SK-N-SH treated with all-trans-retinoic acid at 6 μM for 48 hours (cell line): Measurements from ENCODE around the gene MYH11.

Experiments
- ATAC-seq: fragments of 200-7000 bp; cut with Tn5 transposase; 3 replicates; pipeline ENCODE4 v1.9.1; 2020; ENCODE audit warnings: mild to moderate bottlenecking, moderate library complexity
- ARNTL ChIP-seq: fragments of 450-650 bp; formaldehyde crosslinking; IDR thresholded peaks from 2 replicates; pipeline ENCODE4 v1.5.0; 2020; ENCODE audit warnings: low read depth, mild to moderate bottlenecking, moderate library complexity, borderline replicate concordance
- CSDC2 ChIP-seq: fragments of 250-450 bp; sonication (Bioruptor Pico); IDR thresholded peaks from 2 replicates; pipeline ENCODE4 v1.5.0; 2020; ENCODE audit warnings: mild to moderate bottlenecking, moderate library complexity
- ESRRG ChIP-seq: fragments of 250-450 bp; sonication (Bioruptor Pico); IDR thresholded peaks from 2 replicates; pipeline ENCODE4 v1.6.1; 2021; ENCODE audit warnings: mild to moderate bottlenecking
- GLIS3 ChIP-seq: fragments of 250-450 bp; sonication (Bioruptor Pico); IDR thresholded peaks from 2 replicates; pipeline ENCODE4 v1.5.0; 2020; ENCODE audit warnings: mild to moderate bottlenecking, moderate library complexity
- OSR1 ChIP-seq: fragments of 250-450 bp; sonication (Bioruptor Pico); IDR thresholded peaks from 2 replicates; pipeline ENCODE4 v1.8.0; 2022; ENCODE audit warnings: moderate library complexity, mild to moderate bottlenecking, inconsistent platforms
- PPARA ChIP-seq: fragments of 250-450 bp; sonication (Bioruptor Pico); IDR thresholded peaks from 2 replicates; pipeline ENCODE4 v1.5.0; 2020; ENCODE audit warnings: mild to moderate bottlenecking, borderline replicate concordance
- RARB ChIP-seq: fragments of 250-450 bp; sonication (Bioruptor Pico); IDR thresholded peaks from 2 replicates; pipeline ENCODE4 v1.8.0; 2021; ENCODE audit warnings: mild to moderate bottlenecking, moderate library complexity
- SNAI2 ChIP-seq: fragments of 250-450 bp; sonication (Bioruptor Pico); IDR thresholded peaks from 2 replicates; pipeline ENCODE4 v1.5.0; 2020; ENCODE audit warnings: mild to moderate bottlenecking, moderate library complexity
- TCF4 ChIP-seq: fragments of 250-450 bp; sonication (Bioruptor Pico); IDR thresholded peaks from 2 replicates; pipeline ENCODE4 v1.8.0; 2021; ENCODE audit warnings: mild to moderate bottlenecking, moderate library complexity, borderline replicate concordance
- TOX ChIP-seq: fragments of 250-450 bp; sonication (Bioruptor Pico); IDR thresholded peaks from 2 replicates; pipeline ENCODE4 v1.8.0; 2021; ENCODE audit warnings: mild to moderate bottlenecking, moderate library complexity, borderline replicate concordance
- ZC3H10 ChIP-seq: fragments of 250-450 bp; sonication (Bioruptor Pico); IDR thresholded peaks from 2 replicates; pipeline ENCODE4 v1.5.1; 2021; ENCODE audit warnings: mild to moderate bottlenecking, moderate library complexity
- ZFP3 ChIP-seq: fragments of 250-450 bp; sonication (Bioruptor Pico); IDR thresholded peaks from 2 replicates; pipeline ENCODE4 v1.5.0; 2020; ENCODE audit warnings: mild to moderate bottlenecking, moderate library complexity
- ZNF565 ChIP-seq: fragments of 450-650 bp; formaldehyde crosslinking; conservative IDR thresholded peaks from 2 replicates; pipeline ENCODE4 v1.5.0; 2020; ENCODE audit warnings: low read depth, mild to moderate bottlenecking, moderate library complexity
- ZNF70 ChIP-seq: fragments of 450-650 bp; formaldehyde crosslinking; IDR thresholded peaks from 2 replicates; pipeline ENCODE4 v1.5.0; 2020; ENCODE audit warnings: mild to moderate bottlenecking, moderate library complexity
- ZNF8 ChIP-seq: fragments of 450-650 bp; formaldehyde crosslinking; IDR thresholded peaks from 2 replicates; pipeline ENCODE4 v1.5.0; 2020; ENCODE audit warnings: mild to moderate bottlenecking, moderate library complexity
- TF ChIP-seq, protein P1 (sequence below): fragments of 250-450 bp; sonication (Bioruptor Pico); IDR thresholded peaks from 2 replicates; pipeline ENCODE4 v1.5.0; 2020; ENCODE audit warnings: mild to moderate bottlenecking, moderate library complexity
- TF ChIP-seq, protein P2 (sequence below): fragments of 250-450 bp; sonication (Bioruptor Pico); IDR thresholded peaks from 2 replicates; pipeline ENCODE4 v1.8.0; 2020; ENCODE audit warnings: mild to moderate bottlenecking, moderate library complexity, borderline replicate concordance
- TF ChIP-seq, protein P3 (sequence below): fragments of 250-450 bp; sonication (Bioruptor Pico); IDR thresholded peaks from 2 replicates; pipeline ENCODE4 v1.5.1; 2020; ENCODE audit warnings: low read depth, mild to moderate bottlenecking, moderate library complexity
- TF ChIP-seq, protein P4 (sequence below): fragments of 250-450 bp; sonication (Bioruptor Pico); IDR thresholded peaks from 2 replicates; pipeline ENCODE4 v1.5.1; 2021; ENCODE audit warnings: mild to moderate bottlenecking, moderate library complexity
- TF ChIP-seq, protein P5 (sequence below): fragments of 250-450 bp; sonication (Bioruptor Pico); IDR thresholded peaks from 2 replicates; pipeline ENCODE4 v1.8.0; 2021; ENCODE audit warnings: low read depth, mild to moderate bottlenecking, moderate library complexity, borderline replicate concordance

The MYH11 gene

DNA sequence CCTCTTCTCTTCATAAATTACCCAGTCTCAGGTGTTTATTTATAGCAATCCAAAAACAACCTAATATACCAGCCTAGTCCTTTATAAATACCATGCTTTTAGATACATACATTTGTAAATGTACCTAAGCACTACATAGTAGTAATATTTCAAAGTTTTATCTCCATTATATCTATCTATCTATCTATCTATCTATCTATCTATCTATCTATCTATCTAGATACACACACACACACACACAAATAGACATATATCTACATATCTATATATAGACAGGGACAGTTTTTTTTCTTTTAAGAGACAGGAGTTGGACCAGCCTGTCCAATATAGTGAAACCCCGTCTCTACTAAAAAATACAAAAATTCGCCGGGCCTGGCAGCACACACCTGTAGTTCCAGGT is 25.7 kb upstream of the MYH11 start:
- TF ChIP-seq ZNF8 (CRISPR knock-in tag), result no peak
- no peak for TF ChIP-seq ESRRG
- no peak for TF ChIP-seq GLIS3 (CRISPR knock-in tag)
- TF ChIP-seq TOX (CRISPR knock-in tag), result no peak
- no peak for TF ChIP-seq ZNF70 (CRISPR knock-in tag)
- TF ChIP-seq, protein P1, sequence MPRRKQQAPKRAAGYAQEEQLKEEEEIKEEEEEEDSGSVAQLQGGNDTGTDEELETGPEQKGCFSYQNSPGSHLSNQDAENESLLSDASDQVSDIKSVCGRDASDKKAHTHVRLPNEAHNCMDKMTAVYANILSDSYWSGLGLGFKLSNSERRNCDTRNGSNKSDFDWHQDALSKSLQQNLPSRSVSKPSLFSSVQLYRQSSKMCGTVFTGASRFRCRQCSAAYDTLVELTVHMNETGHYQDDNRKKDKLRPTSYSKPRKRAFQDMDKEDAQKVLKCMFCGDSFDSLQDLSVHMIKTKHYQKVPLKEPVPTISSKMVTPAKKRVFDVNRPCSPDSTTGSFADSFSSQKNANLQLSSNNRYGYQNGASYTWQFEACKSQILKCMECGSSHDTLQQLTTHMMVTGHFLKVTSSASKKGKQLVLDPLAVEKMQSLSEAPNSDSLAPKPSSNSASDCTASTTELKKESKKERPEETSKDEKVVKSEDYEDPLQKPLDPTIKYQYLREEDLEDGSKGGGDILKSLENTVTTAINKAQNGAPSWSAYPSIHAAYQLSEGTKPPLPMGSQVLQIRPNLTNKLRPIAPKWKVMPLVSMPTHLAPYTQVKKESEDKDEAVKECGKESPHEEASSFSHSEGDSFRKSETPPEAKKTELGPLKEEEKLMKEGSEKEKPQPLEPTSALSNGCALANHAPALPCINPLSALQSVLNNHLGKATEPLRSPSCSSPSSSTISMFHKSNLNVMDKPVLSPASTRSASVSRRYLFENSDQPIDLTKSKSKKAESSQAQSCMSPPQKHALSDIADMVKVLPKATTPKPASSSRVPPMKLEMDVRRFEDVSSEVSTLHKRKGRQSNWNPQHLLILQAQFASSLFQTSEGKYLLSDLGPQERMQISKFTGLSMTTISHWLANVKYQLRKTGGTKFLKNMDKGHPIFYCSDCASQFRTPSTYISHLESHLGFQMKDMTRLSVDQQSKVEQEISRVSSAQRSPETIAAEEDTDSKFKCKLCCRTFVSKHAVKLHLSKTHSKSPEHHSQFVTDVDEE (CRISPR knock-in tag), result no peak
- TF ChIP-seq, protein P2, sequence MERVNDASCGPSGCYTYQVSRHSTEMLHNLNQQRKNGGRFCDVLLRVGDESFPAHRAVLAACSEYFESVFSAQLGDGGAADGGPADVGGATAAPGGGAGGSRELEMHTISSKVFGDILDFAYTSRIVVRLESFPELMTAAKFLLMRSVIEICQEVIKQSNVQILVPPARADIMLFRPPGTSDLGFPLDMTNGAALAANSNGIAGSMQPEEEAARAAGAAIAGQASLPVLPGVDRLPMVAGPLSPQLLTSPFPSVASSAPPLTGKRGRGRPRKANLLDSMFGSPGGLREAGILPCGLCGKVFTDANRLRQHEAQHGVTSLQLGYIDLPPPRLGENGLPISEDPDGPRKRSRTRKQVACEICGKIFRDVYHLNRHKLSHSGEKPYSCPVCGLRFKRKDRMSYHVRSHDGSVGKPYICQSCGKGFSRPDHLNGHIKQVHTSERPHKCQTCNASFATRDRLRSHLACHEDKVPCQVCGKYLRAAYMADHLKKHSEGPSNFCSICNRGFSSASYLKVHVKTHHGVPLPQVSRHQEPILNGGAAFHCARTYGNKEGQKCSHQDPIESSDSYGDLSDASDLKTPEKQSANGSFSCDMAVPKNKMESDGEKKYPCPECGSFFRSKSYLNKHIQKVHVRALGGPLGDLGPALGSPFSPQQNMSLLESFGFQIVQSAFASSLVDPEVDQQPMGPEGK (CRISPR knock-in tag), result no peak
- TF ChIP-seq, protein P3, sequence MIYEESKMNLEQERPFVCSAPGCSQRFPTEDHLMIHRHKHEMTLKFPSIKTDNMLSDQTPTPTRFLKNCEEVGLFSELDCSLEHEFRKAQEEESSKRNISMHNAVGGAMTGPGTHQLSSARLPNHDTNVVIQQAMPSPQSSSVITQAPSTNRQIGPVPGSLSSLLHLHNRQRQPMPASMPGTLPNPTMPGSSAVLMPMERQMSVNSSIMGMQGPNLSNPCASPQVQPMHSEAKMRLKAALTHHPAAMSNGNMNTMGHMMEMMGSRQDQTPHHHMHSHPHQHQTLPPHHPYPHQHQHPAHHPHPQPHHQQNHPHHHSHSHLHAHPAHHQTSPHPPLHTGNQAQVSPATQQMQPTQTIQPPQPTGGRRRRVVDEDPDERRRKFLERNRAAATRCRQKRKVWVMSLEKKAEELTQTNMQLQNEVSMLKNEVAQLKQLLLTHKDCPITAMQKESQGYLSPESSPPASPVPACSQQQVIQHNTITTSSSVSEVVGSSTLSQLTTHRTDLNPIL, result no peak
- no peak for TF ChIP-seq ARNTL (CRISPR knock-in tag)
- TF ChIP-seq ZC3H10 (CRISPR knock-in tag), result no peak
- no peak for TF ChIP-seq PPARA (CRISPR knock-in tag)
- no peak for TF ChIP-seq ZNF565 (CRISPR knock-in tag)
- no peak for TF ChIP-seq RARB
- TF ChIP-seq TCF4 (CRISPR knock-in tag), result no peak
- TF ChIP-seq CSDC2, result no peak
- TF ChIP-seq SNAI2 (CRISPR knock-in tag), result no peak
- TF ChIP-seq OSR1 (CRISPR knock-in tag), result no peak
- TF ChIP-seq, protein P4, sequence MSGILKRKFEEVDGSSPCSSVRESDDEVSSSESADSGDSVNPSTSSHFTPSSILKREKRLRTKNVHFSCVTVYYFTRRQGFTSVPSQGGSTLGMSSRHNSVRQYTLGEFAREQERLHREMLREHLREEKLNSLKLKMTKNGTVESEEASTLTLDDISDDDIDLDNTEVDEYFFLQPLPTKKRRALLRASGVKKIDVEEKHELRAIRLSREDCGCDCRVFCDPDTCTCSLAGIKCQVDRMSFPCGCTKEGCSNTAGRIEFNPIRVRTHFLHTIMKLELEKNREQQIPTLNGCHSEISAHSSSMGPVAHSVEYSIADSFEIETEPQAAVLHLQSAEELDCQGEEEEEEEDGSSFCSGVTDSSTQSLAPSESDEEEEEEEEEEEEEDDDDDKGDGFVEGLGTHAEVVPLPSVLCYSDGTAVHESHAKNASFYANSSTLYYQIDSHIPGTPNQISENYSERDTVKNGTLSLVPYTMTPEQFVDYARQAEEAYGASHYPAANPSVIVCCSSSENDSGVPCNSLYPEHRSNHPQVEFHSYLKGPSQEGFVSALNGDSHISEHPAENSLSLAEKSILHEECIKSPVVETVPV (CRISPR knock-in tag), result no peak
- TF ChIP-seq ZFP3 (CRISPR knock-in tag), result no peak
- TF ChIP-seq, protein P5, sequence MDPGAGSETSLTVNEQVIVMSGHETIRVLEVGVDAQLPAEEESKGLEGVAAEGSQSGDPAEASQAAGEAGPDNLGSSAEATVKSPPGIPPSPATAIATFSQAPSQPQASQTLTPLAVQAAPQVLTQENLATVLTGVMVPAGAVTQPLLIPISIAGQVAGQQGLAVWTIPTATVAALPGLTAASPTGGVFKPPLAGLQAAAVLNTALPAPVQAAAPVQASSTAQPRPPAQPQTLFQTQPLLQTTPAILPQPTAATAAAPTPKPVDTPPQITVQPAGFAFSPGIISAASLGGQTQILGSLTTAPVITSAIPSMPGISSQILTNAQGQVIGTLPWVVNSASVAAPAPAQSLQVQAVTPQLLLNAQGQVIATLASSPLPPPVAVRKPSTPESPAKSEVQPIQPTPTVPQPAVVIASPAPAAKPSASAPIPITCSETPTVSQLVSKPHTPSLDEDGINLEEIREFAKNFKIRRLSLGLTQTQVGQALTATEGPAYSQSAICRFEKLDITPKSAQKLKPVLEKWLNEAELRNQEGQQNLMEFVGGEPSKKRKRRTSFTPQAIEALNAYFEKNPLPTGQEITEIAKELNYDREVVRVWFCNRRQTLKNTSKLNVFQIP (CRISPR knock-in tag), result no peak
- no peak for ATAC-seq

DNA sequence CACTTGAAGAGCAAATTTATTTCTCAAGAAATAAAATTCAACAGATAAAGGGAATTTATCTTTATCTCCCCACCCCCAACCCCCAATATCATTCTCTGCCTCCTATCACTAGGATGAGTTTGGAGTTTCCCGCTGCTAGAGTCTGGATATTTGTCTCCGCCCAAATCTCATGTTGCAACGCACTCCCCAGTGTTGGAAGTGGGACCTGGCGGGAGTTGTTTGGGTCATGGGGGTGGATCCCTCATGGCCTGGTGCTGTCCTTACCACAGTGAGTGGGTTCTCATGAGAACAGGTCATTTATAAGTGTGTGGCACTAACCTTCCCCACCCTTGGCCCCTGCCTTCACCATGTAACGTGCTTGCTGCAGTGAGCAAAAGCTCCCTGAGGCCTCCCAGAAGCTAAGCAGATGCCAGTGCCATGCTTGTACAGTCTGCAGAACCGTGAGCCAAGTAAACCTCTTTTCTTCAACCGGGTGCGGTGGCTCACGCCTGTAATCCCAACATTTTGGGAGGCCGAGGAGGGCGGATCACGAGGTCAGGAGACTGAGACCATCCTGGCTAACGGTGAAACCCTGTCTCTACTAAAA is 25.1 kb upstream of the MYH11 start:
- no peak for ATAC-seq

More for the DNA sequence above, 25.1 kb upstream of the MYH11 start:
- TF ChIP-seq, protein P5 (CRISPR knock-in tag), result no peak
- no peak for TF ChIP-seq ZNF565 (CRISPR knock-in tag)
